ENCODE measurements around the gene KRTAP10-4.
"Not testable (repeated sequence)": the region's sequence is repeated elsewhere in the genome, so short reads cannot be mapped to it uniquely, and the experiment has no call there.

KRTAP10-4 gene

DNA sequence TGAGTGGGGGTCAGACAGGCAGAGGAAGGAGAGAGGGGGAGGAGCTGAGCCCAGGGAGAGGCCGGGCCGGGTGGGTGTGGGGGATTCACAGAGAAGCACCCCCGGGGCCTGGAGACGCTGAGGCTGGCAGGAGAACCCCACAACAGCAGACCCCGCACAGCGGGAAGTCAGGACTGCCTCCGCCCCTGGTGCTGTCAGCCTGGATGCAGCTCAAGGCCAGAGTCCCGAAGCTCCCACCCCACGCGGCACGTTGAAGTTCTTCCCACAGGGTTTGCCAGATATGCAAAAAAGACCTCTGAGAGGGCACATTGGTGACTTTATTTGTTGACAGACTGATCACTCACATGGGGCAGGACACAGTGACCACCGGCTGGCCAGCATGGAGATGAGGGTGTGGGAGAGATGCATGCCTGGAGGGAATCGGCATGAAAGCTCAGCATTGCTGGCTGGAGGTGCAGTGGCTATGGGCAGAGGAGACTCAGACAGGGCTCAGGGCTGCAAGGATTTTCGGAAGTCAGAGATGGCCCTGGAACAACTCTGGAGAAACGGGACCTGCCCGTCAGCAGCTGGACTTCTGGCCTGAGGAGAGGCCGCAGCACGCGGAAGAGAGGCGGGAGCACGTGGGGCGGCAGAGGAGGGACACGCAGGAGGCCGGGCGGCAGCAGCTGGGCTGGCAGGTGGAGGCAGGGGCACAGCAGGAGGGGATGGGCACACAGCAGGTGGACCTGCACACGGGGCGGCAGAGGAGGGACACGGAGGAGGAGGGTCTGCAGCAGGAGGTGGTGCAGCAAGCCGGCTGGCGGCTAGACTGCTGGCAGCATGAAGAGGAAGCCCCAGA lies 15.8 kb upstream of the KRTAP10-4 start:
- no peak for DNase-seq (ENCODE audit: low spot score)

DNA sequence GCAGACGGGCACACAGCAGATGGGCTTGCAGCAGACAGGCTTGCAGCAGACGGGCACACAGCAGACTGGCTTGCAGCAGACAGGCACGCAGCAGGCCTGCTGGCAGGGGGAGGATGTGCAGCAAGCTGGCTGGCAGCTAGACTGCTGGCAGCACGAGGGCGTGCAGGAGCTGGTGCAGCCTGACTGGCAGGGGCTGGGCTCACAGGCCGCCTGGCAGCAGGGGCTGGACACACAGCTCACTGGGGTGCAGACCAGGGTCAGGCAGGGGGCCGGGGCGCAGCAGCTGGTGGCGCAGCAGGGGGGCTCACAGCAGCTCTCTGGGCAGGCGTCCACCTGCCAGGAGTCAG lies 15.2 kb upstream of the KRTAP10-4 start:
- DNase-seq (ENCODE audit: low spot score) = not testable (repeated sequence)

DNA sequence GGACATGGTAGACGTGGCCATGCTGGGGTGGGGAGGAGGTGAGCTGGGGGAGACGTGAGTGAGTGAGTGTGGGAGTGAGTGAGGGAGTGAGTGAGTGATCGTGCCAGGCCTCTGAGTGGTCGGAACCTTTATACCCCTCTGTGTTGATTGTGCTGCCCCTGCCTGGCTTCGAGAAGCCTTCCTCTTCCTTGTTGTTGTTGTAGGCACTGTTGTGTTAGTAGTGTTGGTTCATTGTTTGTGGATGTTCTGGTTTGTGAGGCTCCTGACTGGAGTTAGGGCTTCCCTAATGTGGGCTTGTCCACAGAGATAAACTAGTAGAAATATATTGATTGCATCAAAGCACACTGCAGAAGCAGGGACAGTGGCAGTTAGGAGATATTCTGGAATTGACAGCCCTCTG lies 14.8 kb upstream of the KRTAP10-4 start, which contains the start of gene KRTAP10-3:
TSS of gene KRTAP10-3 (minus strand) at position 101 of the 400 bp plus-strand sequence. CDS start at position 21, 80 bp downstream.
- no peak for DNase-seq (ENCODE audit: low spot score)

- DNase-seq (ENCODE audit: low spot score) = no peak
Observed at GRCh38 chr21:44564099-44564498, 9.4 kb upstream of the KRTAP10-4 start.

DNA sequence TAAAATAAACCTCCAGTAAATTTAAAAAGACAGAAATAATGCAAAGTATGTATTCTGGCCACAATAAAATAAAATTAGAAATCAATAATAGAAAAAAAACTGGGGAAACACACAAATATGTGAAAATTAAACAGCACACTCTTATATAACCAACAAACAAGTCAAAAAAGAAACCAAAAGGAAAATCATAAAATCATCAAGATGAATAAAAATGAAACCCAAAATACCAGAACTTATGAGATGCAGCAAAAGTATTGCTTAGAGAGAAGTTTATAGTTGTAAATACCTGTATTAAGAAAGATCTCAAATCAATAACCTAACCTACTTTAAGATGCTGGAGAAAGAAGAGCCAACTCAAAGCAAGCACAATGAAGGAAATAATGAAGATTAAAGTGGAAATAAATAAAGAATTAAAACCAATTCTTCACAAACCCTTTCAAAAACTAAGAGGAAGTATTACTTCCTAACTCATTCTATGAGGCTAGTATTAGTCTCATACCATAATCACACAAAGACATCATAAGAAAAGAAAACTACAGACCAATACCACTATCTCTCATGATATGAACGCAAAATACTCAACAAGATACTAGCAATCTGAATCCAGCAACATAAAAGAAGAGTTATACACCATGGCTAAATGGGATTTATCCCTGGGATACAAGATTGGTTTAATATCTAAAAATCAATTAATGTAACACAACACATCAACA lies 8.5 kb upstream of the KRTAP10-4 start:
- no peak for DNase-seq (ENCODE audit: low spot score)

GRCh38 chr21:44566403-44566802 lies 7.1 kb upstream of the KRTAP10-4 start:
- DNase-seq (ENCODE audit: low spot score) = no peak

DNA sequence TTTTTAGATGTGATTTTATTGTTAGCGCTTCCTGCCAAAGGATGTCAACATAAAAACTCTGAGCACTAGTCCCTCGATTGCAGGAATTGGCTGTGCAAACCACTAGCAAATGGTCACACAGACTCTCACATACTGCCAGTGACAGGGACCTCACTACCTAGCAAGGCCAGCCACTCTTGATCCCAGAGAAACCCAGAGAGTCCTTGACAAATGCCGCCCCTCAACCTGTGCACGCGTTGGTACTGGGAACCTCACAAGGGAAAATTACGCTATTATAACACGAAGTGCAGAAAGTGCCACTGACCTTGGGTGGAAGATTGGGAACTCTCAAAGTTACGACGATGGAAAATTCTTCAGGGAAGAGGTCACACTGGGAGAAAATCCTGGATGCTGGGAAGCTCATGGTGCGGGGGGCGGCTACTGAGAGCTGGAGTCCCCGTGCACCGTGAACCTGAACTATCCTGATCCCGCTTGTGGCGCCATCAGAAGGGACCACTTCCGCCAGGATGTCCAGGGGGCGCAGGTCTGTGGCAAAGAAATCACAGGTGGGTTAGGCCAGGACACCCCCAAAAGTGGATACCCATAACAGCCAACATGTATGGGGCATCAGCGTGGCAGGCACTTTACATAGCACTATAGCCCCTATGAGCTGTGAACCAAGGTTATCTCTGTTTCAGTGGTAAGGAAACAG lies 5.9 kb upstream of the KRTAP10-4 start:
- DNase-seq (ENCODE audit: low spot score) = no peak

DNA sequence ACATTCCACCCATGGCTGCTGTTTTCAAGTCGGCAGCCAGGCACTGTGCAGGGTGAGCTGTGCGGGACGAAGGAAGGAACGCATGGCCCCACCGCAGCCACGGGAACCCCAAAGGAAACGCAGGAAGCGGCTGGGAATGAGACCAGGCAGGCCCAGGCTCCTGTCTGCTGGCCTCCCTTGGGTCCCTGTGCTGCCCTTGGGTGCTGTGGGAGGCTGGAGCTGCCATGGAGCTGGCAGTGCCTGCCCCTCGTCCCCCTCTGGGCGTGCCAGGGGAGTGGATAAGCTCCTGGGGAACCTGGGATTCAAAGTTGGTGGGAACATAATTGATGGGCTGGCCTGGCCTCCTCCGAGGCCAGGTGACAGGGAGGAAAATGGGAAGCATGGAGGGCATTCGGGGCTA lies 5.3 kb upstream of the KRTAP10-4 start:
- no peak for DNase-seq (ENCODE audit: low spot score)

DNA sequence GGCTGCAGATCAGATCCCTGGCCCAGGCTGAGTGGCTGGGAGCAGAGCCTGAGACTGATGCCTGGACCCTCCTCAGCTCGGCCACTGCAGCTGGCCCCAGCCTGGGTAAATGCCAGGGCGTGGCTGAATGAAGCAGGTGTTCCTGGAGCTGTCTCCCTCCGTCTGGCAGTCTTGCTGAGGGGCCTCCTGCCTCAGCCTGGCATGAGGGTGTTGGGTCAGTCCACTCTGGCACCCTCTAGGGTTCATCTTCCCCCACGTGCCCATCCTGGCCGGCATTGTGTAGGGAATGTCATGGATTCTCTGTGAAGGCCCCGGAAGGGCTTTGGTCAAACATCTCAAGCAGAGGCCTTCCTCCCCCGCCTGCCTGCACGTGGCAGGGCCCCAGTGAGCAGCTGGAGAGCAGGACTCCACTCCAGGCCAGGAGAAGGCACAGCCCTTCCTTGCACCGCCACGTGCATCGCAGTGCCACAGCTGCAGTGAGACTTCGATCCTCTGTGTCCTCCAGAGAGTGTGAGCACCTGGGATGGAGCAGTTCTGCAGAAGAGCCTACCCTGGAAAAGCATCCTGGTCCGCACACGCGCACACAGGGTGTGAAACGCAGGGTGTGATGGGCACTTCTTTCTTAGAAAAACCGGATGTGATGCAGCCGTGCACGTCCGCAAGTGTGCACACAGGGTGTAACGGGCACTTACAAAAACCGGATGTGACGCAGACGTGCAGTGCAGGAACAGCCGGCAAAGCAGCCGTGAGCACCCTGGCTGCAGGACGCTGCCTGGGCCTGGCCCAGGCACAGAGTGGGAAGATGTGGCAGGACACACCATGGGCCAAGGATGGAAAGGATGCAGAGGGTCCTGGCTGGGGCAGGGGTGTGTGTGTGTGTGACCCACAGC lies 4.6 kb upstream of the KRTAP10-4 start:
- DNase-seq (ENCODE audit: low spot score) = no peak

DNA sequence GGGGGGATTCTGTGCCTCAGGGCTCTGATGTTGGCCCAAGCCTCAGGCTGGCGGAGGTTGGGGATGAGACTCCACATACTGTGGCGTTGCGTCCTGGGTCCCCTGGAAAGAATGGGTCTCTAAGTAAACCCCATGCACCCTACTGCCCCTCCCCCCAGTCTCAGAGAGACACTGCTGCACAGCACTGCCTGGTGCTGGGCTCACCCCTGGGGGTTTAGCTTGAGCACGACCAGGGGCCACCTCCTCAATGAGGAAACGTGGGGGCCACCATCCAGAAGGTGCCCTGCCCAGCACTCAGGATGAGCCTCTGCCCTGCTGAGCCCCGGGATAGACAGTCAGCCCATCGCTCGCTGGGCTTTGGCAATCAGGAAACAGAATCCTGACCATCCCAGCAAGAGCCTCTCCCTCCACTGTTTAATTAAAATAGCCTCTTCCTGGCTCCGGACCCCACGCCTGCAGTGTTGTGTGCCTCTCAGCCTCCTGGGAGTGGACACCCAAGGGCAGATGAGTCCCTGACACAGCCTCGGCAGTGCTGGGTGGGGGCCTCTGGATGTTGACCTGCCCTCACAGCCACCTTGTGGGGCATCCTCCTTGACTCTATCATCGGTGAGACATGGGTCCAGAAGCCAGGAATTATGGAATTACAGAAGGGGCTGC lies 3.5 kb upstream of the KRTAP10-4 start:
- no peak for DNase-seq (ENCODE audit: low spot score)

DNA sequence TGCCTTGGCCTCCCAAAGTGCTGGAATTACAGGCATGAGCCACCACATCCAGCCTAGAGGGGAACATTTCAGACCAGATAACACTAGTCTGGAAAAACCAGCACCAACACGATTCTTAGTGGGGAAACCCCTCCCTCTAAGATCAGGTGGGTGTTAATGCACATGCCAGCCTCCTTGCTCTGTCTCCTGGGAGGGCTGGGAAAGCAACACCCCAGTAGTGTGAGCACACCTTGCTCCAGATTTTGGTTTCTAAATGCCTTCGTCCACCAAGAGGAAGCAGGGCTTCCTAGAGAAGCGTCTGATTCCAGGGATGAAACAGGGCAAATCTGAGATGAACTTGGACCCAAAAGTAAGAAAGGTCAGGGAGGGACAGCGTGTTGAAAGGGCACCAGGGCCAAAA lies 2.2 kb upstream of the KRTAP10-4 start:
- DNase-seq (ENCODE audit: low spot score) = no peak

GRCh38 chr21:44571844-44572782 lies 1.4 kb upstream of the KRTAP10-4 start:
- DNase-seq (ENCODE audit: low spot score) = no peak

- no peak for DNase-seq (ENCODE audit: low spot score)
Observed at GRCh38 chr21:44572959-44573583, 458 bp upstream of the KRTAP10-4 start.

GRCh38 chr21:44574457-44575306 lies 1.2 kb downstream of the KRTAP10-4 start:
- DNase-seq (ENCODE audit: low spot score) = no peak

DNA sequence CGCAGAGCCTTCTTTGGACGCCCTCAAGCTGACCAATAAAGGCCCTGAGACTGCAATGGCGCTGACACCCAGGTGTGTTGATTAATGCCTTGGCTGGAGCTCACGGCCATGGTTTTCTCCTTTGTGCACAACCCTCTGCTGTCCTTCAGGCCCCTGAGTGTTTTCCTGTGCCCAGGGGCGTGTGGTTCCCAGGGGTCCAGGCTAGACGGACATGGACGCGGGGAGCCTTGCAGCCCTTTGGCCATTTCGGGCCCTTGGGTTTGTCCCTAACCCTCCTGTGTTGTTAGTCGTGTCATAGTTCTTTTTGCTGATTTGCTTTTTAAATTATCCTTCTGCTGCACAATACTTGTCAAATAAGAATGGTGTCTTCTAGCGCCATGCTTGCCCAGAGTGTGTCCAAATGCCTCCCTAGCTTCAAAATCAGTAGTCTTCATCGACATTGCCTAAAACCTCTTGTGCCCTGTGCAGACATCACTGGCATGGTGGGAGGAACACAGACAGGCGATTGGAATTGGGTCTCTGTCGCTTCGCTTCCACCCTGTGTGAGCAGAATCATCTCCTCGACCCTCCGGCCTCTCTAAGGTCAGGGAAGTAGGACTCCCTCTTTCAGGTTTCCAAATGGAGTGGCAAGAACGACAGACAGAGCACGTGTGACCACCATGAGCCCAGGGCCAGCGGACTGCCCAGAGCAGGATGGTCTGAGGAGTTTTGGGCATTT lies 1.9 kb downstream of the KRTAP10-4 start:
- no peak for DNase-seq (ENCODE audit: low spot score)

- no peak for DNase-seq (ENCODE audit: low spot score)
Observed at GRCh38 chr21:44576025-44576420, 2.5 kb downstream of the KRTAP10-4 start.

DNA sequence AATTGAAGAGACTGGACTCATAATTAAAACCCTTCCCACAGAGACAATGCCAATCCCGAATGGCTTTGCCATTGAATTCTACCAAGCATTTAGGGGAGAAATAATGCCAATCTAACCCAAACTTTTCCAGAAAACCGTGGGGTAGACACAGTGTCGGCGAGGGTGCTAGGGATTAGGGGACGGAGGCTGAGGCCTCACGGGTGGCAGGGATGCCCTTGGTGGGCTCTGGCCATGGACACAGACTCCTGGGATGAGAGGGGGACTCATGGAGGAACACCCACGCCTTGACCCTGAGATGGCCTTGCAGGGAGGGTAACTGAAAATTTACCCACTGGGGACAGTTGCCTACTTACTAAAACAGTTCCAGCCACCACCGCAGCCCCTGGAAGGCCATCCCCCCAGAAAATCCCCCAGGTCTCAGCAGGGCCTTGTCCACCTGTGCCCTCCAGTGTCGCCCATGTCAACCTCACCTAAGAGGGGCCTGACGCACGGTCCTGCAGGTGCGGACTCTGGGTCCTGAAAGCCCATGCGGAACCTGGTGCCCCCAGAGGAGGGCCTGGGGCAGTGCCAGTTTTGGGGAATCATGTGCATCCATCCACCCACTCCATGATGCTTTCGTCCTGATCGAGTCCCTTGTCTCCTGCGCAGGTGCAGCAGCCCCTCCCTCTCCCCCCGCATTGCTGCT lies 5.0 kb downstream of the KRTAP10-4 start:
- no peak for DNase-seq (ENCODE audit: low spot score)
